ENCODE data around the gene ZNF684. TPM values are rescaled to one million over a fixed set of nuclear protein-coding genes. Genes with fewer than 3 reads are reported as not detected.
A peak's percentile ranks its signal among the peaks of the same experiment; 100 is the strongest.

The ZNF684 gene
- total RNA-seq, 1 donor from 2014 or later = 3.3 TPM

GRCh38 chr1:40519517-40519916, 11.9 kb upstream of the ZNF684 start:
- Mint-ChIP-seq H3K4me1 (ENCODE audit: unreplicated experiment) (no peaks in the 10 kb centered on the region), H3K27ac (no peak overlapping the region), H3K4me3 (no peak overlapping the region), H3K36me3 (peaks cover 32% of the 10 kb centered on the region), H3K9me3 (peaks cover 24% of the 10 kb centered on the region), H3K27me3 (no peaks in the 10 kb centered on the region)
- DNase-seq (ENCODE audit: extremely low spot score, unreplicated experiment) = no peak
- no peak for TF ChIP-seq CTCF (conservative IDR thresholded peaks at IDR 0.05)

GRCh38 chr1:40530735-40531380, 579 bp upstream of the ZNF684 start:
- peaks cover 6% of the 10 kb centered on the region for H3K36me3 Mint-ChIP-seq
- H3K27me3 Mint-ChIP-seq = peaks cover 9% of the 10 kb centered on the region
- H3K4me3 Mint-ChIP-seq = peak overlapping the region; percentile 99
- H3K4me1 Mint-ChIP-seq (ENCODE audit: unreplicated experiment) = peaks cover 22% of the 10 kb centered on the region
- H3K27ac Mint-ChIP-seq = peak overlapping the region; percentile 98
- no peak for DNase-seq (ENCODE audit: extremely low spot score, unreplicated experiment)
- TF ChIP-seq CTCF (conservative IDR thresholded peaks at IDR 0.05) = no peak
- H3K9me3 Mint-ChIP-seq = peaks cover 12% of the 10 kb centered on the region

- Mint-ChIP-seq H3K4me3 (peak overlapping the region; percentile 99), H3K27ac (peak overlapping the region; percentile 98), H3K9me3 (peaks cover 12% of the 10 kb centered on the region), H3K36me3 (peaks cover 6% of the 10 kb centered on the region), H3K27me3 (peaks cover 9% of the 10 kb centered on the region), H3K4me1 (ENCODE audit: unreplicated experiment) (peaks cover 22% of the 10 kb centered on the region)
- no peak for TF ChIP-seq CTCF (conservative IDR thresholded peaks at IDR 0.05)
- DNase-seq (ENCODE audit: extremely low spot score, unreplicated experiment) = no peak
Observed at GRCh38 chr1:40532062-40532389, 589 bp downstream of the ZNF684 start.

GRCh38 chr1:40532844-40533424, 1.5 kb downstream of the ZNF684 start:
- peak; percentile 76 for TF ChIP-seq CTCF (conservative IDR thresholded peaks at IDR 0.05)
- H3K9me3 Mint-ChIP-seq = peaks cover 8% of the 10 kb centered on the region
- peaks cover 6% of the 10 kb centered on the region for H3K36me3 Mint-ChIP-seq
- H3K4me3 Mint-ChIP-seq = peak overlapping the region; percentile 99
- H3K27ac Mint-ChIP-seq = no peak overlapping the region
- H3K4me1 Mint-ChIP-seq (ENCODE audit: unreplicated experiment) = peaks cover 22% of the 10 kb centered on the region
- peaks cover 5% of the 10 kb centered on the region for H3K27me3 Mint-ChIP-seq
- no peak for DNase-seq (ENCODE audit: extremely low spot score, unreplicated experiment)

GRCh38 chr1:40534589-40534988, 3.2 kb downstream of the ZNF684 start:
- Mint-ChIP-seq H3K4me1 (ENCODE audit: unreplicated experiment) (peaks cover 22% of the 10 kb centered on the region), H3K27ac (no peak overlapping the region), H3K9me3 (peaks cover 8% of the 10 kb centered on the region), H3K4me3 (no peak overlapping the region), H3K36me3 (peaks cover 6% of the 10 kb centered on the region), H3K27me3 (peaks cover 5% of the 10 kb centered on the region)
- no peak for TF ChIP-seq CTCF (conservative IDR thresholded peaks at IDR 0.05)
- no peak for DNase-seq (ENCODE audit: extremely low spot score, unreplicated experiment)

Measured in type B pancreatic cell (in vitro differentiated cells).